ENCODE measurements around the gene TSHZ3. TPM values are rescaled to one million over a fixed set of nuclear protein-coding genes. Genes with fewer than 3 reads are reported as not detected.

Gene TSHZ3
- total and polyA plus RNA-seq, 2 of the 8 experiments (the other 6 are each of a cell fraction or from before 2014, with no cell fraction given), result 3.1 to 12.3 TPM

DNA sequence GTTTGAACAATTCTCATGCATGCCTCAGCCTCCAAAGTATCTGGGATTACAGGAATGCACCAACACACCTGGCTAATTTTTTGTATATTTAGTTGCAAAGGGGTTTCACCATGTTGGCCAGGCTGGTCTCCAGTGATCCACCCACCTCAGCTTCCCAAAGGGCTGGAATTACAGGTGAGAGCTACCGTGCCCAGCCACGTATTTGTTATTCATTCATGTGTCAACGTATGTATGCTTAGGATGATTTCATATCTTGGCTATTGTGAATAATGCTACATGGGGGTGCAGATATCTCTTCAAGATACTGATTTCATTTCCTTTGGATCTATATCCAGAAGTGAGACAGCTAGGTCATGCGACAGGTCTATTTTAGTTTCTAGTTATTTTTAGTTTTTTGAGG lies 113.4 kb downstream of the TSHZ3 start (continued):
- TF ChIP-seq CHD7 (IDR thresholded peaks at IDR 0.05; ENCODE audit: insufficient replicate concordance, low read length) (no peak), SP1 (IDR thresholded peaks at IDR 0.05; ENCODE audit: low read depth, low read length) (no peak), POLR2AphosphoS5 (IDR thresholded peaks at IDR 0.05; ENCODE audit: low read depth, low read length) (no peak), RFX5 (IDR thresholded peaks at IDR 0.05; ENCODE audit: borderline replicate concordance, low read depth, low read length) (no peak), CBX8 (IDR thresholded peaks at IDR 0.05; ENCODE audit: borderline replicate concordance, low read depth, low read length) (no peak)
